MCF 10A (cell line): ENCODE data around the gene CEP89. TPM values are rescaled to one million over a fixed set of nuclear protein-coding genes. Genes with fewer than 3 reads are reported as not detected.

ENCODE experiments used
- BruUV-seq: library from RNA; stranded (reverse); fragments of 400-500 nt; replicated peaks from 2 replicates; lab custom pipeline; 2021; lab: Mats Ljungman, UMichigan
- CTCF ChIA-PET: fragments of 300-600 bp; sonication (Branson Sonifier 250); formaldehyde crosslinking; extraction: SDS; loops from one replicate; lab custom pipeline; 2021; ENCODE audit warnings: antibody characterized with exemption, inconsistent platforms; lab: Yijun Ruan, JAX
- POLR2A ChIA-PET: fragments of 300-600, 350-650 bp; sonication (Branson Sonifier 250); formaldehyde crosslinking; extraction: SDS; loops from one replicate; lab custom pipeline; 2020; ENCODE audit warnings: antibody characterized with exemption, inconsistent platforms; lab: Yijun Ruan, JAX
- DNase-seq: peaks from one replicate; pipeline ENCODE4 v3.0.0-alpha.2; 2018; ENCODE audit not compliant: unreplicated experiment
- H3K27ac Mint-ChIP-seq: one replicate; pipeline ENCODE4 v1.8.0; 2022; ENCODE audit warnings: mild to moderate bottlenecking, low read depth, mixed read lengths; ENCODE audit not compliant: unreplicated experiment
- H3K27me3 Mint-ChIP-seq: one replicate; pipeline ENCODE4 v1.8.0; 2022; ENCODE audit warnings: mixed read lengths; ENCODE audit not compliant: insufficient read depth, unreplicated experiment
- H3K36me3 Mint-ChIP-seq: one replicate; pipeline ENCODE4 v1.8.0; 2022; ENCODE audit warnings: mild to moderate bottlenecking, moderate library complexity, mixed read lengths; ENCODE audit not compliant: insufficient read depth, unreplicated experiment
- H3K4me1 Mint-ChIP-seq: one replicate; pipeline ENCODE4 v1.8.0; 2022; ENCODE audit warnings: mixed read lengths; ENCODE audit not compliant: insufficient read depth, unreplicated experiment
- H3K4me3 Mint-ChIP-seq: one replicate; pipeline ENCODE4 v1.8.0; 2022; ENCODE audit warnings: mild to moderate bottlenecking, moderate library complexity, mixed read lengths; ENCODE audit not compliant: unreplicated experiment
- H3K9me3 Mint-ChIP-seq: one replicate; pipeline ENCODE4 v1.8.0; 2022; ENCODE audit warnings: mixed read lengths; ENCODE audit not compliant: unreplicated experiment
- CTCF ChIP-seq: fragments of 200-600 bp; IDR thresholded peaks from one replicate; pipeline ENCODE4 v1.8.0; 2022; ENCODE audit warnings: antibody characterized with exemption, mild to moderate bottlenecking; ENCODE audit not compliant: unreplicated experiment
- intact Hi-C: fragments of 100-400 bp; cut with micrococcal nuclease; formaldehyde crosslinking; loops from 2 replicates; pipeline ENCODE4 v1.14.1; 2022
- total RNA-seq: library from RNA; stranded (reverse); gene quantifications from 2 replicates; pipeline ENCODE4 v1.2.3, GENCODE V29; 2022

The CEP89 gene
- total RNA-seq, 1 experiment from 2014 or later: 24.7 TPM

- no peak for TF ChIP-seq CTCF
- intact Hi-C loops: no loop called here
- H3K4me3 Mint-ChIP-seq: no peak overlapping the region
- H3K27me3 Mint-ChIP-seq: no peaks in the 10 kb centered on the region
- H3K36me3 Mint-ChIP-seq: peaks cover 7% of the 10 kb centered on the region
- no TSS peak for BruUV-seq
- POLR2A ChIA-PET: no interaction called here
- no peaks in the 10 kb centered on the region for H3K4me1 Mint-ChIP-seq
- H3K9me3 Mint-ChIP-seq: no peaks in the 10 kb centered on the region
- no peak overlapping the region for H3K27ac Mint-ChIP-seq
- no peak for DNase-seq
- CTCF ChIA-PET: no interaction called here
Measured at GRCh38 chr19:32863841-32864240, 107.9 kb downstream of the CEP89 start.

- Mint-ChIP-seq H3K9me3 (no peaks in the 10 kb centered on the region), H3K4me1 (no peaks in the 10 kb centered on the region), H3K27ac (no peak overlapping the region), H3K27me3 (no peaks in the 10 kb centered on the region), H3K4me3 (no peak overlapping the region), H3K36me3 (peaks cover 7% of the 10 kb centered on the region)
- intact Hi-C loops: no loop called here
- no peak for TF ChIP-seq CTCF
- ChIA-PET POLR2A (no interaction called here), CTCF (no interaction called here)
- DNase-seq: no peak
- BruUV-seq: no TSS peak
Measured at GRCh38 chr19:32863301-32863700, 108.5 kb downstream of the CEP89 start.

- H3K9me3 Mint-ChIP-seq: no peaks in the 10 kb centered on the region
- H3K27me3 Mint-ChIP-seq: no peaks in the 10 kb centered on the region
- H3K27ac Mint-ChIP-seq: no peak overlapping the region
- no peak for TF ChIP-seq CTCF
- ChIA-PET CTCF (no interaction called here), POLR2A (no interaction called here)
- intact Hi-C loops: no loop called here
- BruUV-seq: no TSS peak
- peaks cover 2% of the 10 kb centered on the region for H3K36me3 Mint-ChIP-seq
- no peak for DNase-seq
- H3K4me3 Mint-ChIP-seq: no peak overlapping the region
- no peaks in the 10 kb centered on the region for H3K4me1 Mint-ChIP-seq
Measured at GRCh38 chr19:32862741-32863140, 109.0 kb downstream of the CEP89 start.

- intact Hi-C loops: no loop called here
- ChIA-PET POLR2A (no interaction called here), CTCF (interaction anchor here (0.5 kb wide), 1 partner anchor 82 kb away, joined by 3 read pairs; no protein-coding TSS in a partner anchor)
- H3K4me3 Mint-ChIP-seq: no peak overlapping the region
- no TSS peak for BruUV-seq
- DNase-seq: no peak
- no peaks in the 10 kb centered on the region for H3K9me3 Mint-ChIP-seq
- H3K4me1 Mint-ChIP-seq: no peaks in the 10 kb centered on the region
- no peak for TF ChIP-seq CTCF
- no peak overlapping the region for H3K27ac Mint-ChIP-seq
- H3K27me3 Mint-ChIP-seq: no peaks in the 10 kb centered on the region
- H3K36me3 Mint-ChIP-seq: no peaks in the 10 kb centered on the region
Measured at GRCh38 chr19:32862173-32862572, 109.6 kb downstream of the CEP89 start.
